ENCODE measurements around the gene CDH6. TPM values are rescaled to one million over a fixed set of nuclear protein-coding genes. Genes with fewer than 3 reads are reported as not detected.
A peak's percentile ranks its signal among the peaks of the same experiment; 100 is the strongest.

CDH6 gene
- total and polyA plus RNA-seq, 12 donors: 1.1 to 7.5 (median 3.4) TPM

DNA sequence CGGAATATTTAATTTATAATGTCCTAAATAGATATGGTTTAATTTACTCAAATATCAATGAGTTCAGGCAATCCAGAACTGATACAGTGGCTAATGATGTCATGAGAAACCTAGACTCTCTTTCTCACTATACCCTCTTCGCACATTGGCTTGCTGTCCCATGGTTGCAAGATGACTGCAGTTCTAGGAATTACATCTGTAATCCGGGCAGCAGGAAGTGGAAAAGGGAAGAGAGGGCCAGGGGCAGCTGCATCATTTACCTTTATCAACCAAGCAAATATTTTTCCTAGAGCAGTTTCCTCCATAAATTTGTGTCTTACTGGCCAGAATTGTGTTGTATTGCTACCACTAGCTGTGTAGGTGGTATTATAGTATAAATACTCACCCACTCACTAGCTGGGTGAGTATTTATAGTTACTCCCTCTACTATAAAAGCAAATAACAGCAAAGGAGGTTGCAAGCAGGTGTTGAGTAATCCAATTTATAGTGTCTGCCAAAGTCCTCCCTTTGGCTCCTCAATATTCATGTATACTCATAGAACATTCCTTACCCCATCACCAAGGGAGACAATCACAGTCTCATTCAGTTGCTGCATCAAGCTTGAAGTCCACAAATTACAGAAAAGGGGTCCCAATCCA lies 169.6 kb downstream of the CDH6 start:
- 73 to 74% methylated on average over 3 of the region's 3 CpGs for WGBS, 2 donors
- Histone ChIP-seq H3K36me3 (no peaks in the 10 kb centered on the region), H3K27ac (no peak overlapping the region), H3K4me1 (peaks cover 0 to 9% (median 0%) of the 10 kb centered on the region in 9 donors), H3K9me3 (no peaks in the 10 kb centered on the region), H3K27me3 (no peaks in the 10 kb centered on the region), H3K4me3 (no peak overlapping the region)
- TF ChIP-seq, protein P1, sequence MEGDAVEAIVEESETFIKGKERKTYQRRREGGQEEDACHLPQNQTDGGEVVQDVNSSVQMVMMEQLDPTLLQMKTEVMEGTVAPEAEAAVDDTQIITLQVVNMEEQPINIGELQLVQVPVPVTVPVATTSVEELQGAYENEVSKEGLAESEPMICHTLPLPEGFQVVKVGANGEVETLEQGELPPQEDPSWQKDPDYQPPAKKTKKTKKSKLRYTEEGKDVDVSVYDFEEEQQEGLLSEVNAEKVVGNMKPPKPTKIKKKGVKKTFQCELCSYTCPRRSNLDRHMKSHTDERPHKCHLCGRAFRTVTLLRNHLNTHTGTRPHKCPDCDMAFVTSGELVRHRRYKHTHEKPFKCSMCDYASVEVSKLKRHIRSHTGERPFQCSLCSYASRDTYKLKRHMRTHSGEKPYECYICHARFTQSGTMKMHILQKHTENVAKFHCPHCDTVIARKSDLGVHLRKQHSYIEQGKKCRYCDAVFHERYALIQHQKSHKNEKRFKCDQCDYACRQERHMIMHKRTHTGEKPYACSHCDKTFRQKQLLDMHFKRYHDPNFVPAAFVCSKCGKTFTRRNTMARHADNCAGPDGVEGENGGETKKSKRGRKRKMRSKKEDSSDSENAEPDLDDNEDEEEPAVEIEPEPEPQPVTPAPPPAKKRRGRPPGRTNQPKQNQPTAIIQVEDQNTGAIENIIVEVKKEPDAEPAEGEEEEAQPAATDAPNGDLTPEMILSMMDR (IDR thresholded peaks at IDR 0.05): no peak
- intact Hi-C loops (cut with DNase I): no loop called here
- no peak for DNase-seq
- no peak for ATAC-seq

DNA sequence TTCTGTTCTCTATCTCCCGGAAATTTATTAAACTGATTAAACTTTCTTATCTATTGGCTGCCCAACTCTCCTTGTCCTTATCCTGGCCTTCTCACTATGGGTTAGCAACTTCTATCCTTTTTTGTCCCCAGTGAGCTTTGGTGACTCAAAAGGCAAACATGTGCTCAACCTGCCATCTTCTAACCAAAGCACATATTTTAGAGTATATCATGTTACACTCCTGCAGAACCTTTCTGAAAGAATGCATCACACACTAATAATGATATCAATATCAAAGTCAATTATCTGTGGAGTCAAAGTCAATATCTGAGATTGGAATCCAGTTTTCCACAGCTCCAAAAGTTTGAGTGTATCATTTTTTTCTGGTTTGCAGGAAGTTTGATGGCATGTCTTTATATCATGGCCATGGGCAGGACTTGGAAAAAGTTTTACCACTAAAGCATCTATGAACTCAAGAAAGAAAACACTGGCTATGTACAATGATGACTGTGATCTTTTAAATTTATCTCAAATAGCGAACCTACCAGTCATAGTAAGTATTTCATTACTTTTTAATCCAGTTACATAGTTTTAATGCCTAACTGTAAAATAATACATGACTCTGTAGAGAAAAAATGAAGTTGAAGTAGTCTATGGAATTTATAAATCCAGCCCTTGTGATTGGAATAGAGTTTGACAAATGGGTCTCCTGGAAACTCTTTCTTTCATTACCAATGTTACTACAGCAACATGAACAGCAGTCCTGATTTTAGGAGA lies 171.6 kb downstream of the CDH6 start:
- TF ChIP-seq, protein P1 (IDR thresholded peaks at IDR 0.05): no peak
- no peak overlapping the region for H3K4me3 ChIP-seq
- no peak overlapping the region for H3K27ac ChIP-seq
- H3K9me3 ChIP-seq: no peaks in the 10 kb centered on the region
- intact Hi-C loops (cut with DNase I): no loop called here
- H3K36me3 ChIP-seq: no peaks in the 10 kb centered on the region
- H3K4me1 ChIP-seq: peaks cover 0 to 9% (median 0%) of the 10 kb centered on the region in 9 donors
- 74 to 85% methylated on average over 2 of the region's 2 CpGs for WGBS, 2 donors
- H3K27me3 ChIP-seq: no peaks in the 10 kb centered on the region
- ATAC-seq (no peak), DNase-seq (no peak)

- Histone ChIP-seq H3K27me3 (no peaks in the 10 kb centered on the region), H3K4me1 (peaks cover 0 to 9% (median 0%) of the 10 kb centered on the region in 9 donors), H3K27ac (no peak overlapping the region), H3K9me3 (no peaks in the 10 kb centered on the region), H3K36me3 (no peaks in the 10 kb centered on the region), H3K4me3 (no peak overlapping the region)
- TF ChIP-seq, protein P1 (IDR thresholded peaks at IDR 0.05): no peak
- ATAC-seq (no peak), DNase-seq (no peak)
- intact Hi-C loops (cut with DNase I): no loop called here
- 91 to 94% methylated on average over 3 of the region's 3 CpGs for WGBS, 2 donors
These were observed 172.3 kb downstream of the CDH6 start for GRCh38 chr5:31365776-31366175.

DNA sequence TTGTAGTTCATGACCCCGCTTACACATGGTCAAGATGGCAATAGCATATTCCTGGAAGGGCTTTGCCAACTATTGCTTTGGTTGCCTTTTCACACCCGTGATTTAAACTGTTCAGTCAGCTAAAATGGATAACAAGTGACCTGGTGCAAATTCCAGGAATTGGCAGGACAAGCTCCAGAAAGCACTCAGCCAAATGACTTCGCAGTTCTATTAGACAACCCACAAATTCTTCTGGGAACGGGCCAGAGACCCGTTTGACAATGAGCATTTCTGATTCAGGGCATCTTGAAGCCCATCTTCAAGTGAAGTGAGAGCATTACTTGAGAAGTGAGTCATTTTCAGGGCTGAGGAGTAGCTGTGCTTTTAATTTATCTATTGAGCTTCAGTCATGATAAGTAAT lies 173.5 kb downstream of the CDH6 start:
- Histone ChIP-seq H3K27ac (no peak overlapping the region), H3K36me3 (no peaks in the 10 kb centered on the region), H3K4me3 (no peak overlapping the region), H3K9me3 (no peaks in the 10 kb centered on the region), H3K4me1 (peaks cover 0 to 9% (median 0%) of the 10 kb centered on the region in 9 donors), H3K27me3 (peaks cover 0 to 5% (median 0%) of the 10 kb centered on the region in 7 donors)
- DNase-seq (no peak), ATAC-seq (peak in 1 of 8 donors; percentile 48)
- WGBS, 2 donors: 40 to 47% methylated on average over 5 of the region's 5 CpGs
- intact Hi-C loops (cut with DNase I): no loop called here
- TF ChIP-seq, protein P1 (IDR thresholded peaks at IDR 0.05): no peak

All from heart right ventricle (tissue), 16 donors.